GM04503 (cell line): ENCODE data around the gene LGSN.
"Not testable (repeated sequence)": the region's sequence is repeated elsewhere in the genome, so short reads cannot be mapped to it uniquely, and the experiment has no call there.

Source experiments
- DNase-seq: peaks from one replicate; pipeline ENCODE4 v3.0.0-alpha.2; 2012; ENCODE audit warnings: low read depth

The LGSN gene

DNA sequence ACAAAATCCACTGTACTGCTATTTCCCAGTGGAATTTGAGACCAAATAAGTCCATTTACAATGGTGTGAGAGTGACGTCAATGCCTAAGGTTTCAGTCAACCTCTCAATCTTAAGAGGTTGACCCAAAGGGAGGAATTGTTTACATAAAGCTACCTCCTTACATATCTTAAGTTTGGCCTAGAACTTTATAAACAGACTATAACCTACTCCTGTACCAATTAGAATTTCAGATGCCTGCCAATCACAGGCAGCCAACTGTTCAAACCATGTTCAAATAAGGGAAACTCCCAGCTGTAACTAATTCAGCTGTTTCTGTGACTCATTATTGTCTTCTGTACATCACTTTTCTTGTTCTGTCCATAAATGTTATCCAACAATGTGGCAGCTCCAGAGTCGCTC lies 14.5 kb downstream of the LGSN start:
- no peak for DNase-seq

DNA sequence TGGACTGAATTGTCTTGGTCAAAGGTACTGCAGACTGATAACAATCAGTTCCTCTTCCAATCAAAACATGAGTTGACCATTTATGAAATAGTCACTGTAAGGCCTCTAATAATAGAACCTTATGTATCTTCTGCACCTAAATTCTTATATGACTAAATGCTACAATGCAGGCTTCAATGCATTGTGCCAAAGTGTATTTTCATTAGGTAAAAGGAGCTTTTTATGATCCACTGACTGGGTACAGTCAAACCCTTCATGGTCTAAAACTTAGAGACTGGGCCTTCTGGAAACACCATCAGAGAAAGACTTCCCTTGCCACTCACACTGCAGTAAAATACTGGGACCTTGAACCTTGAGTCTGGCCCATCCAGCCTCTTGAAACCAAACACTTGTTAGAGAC lies 16.3 kb downstream of the LGSN start:
- no peak for DNase-seq

DNA sequence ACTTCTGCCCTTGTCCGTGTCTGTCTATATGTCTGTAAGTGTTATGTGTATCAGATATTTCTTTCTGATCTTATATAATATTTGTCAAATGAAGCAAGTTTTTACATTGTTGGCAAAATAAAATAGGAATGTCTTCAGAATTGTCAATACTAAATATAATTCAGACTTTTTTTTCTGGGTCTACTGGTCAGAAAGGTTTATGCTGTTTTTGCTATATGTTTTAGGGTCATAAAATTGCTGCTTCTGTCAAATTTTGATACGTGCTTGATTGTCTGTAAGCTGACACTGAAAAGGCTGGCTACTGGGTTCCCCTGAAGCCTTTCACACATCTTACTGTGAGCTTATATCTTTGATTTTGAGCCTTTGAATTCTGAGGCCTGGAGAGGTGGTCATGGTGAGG lies 20.1 kb downstream of the LGSN start:
- DNase-seq, result no peak

DNA sequence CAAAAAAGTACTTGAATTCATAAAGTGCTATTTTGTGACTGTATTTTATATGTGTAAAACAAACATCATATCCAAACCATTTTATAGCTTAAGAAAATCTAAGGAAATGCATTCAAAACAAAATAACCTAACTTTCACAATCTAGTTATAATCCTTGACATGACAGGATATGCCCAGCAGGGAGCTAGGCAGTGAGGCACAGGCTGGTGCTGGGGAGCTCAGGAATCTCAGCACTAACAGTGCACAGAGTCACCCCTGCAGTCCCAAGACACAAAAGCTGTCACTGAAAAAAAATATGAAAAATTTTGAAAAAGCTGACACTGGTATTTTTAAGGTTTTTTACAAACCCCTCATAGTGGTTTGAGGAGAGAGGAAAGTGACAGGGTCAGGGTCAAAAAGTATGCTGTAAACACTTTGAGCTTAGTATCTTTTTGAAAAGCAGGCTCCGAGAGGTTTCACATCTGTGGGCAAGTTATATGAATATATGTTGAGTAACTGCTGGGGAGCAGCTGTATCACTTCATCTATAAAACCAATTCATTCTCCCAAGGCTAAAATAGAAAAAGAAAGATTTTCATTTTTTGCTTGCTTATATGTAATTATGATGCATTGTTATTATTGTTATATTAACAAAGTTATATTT lies 24.1 kb downstream of the LGSN start:
- no peak for DNase-seq

- DNase-seq, result no peak
Measured at GRCh38 chr6:63290492-63291058, 29.2 kb downstream of the LGSN start.

GRCh38 chr6:63289269-63289872 lies 30.4 kb downstream of the LGSN start:
- no peak for DNase-seq

DNA sequence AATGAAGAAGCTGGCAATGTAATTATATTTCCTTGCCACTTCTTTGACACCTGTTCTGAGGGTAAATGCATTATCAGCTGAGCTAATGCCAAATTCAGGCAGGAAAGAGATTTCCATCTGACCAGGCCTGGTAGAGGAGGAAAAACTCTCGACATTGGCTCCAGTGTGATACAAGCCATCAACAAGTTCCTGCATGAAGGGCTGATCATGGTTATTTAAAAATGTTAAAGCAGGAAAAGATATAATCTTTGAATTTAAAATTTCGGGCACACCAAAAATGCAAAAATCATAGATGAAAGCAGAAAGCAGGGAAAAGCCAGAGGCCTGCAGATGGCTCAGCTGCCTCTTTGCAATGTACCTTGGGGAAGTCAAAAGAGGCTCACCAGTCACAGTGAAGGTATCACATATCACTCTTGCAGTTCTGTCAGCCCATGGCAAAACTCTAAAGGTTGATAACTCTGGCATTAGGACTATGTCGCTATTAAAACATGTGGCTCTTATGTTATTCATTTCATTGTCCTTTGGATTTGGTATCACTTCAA lies 39.1 kb downstream of the LGSN start:
- DNase-seq, result no peak

DNA sequence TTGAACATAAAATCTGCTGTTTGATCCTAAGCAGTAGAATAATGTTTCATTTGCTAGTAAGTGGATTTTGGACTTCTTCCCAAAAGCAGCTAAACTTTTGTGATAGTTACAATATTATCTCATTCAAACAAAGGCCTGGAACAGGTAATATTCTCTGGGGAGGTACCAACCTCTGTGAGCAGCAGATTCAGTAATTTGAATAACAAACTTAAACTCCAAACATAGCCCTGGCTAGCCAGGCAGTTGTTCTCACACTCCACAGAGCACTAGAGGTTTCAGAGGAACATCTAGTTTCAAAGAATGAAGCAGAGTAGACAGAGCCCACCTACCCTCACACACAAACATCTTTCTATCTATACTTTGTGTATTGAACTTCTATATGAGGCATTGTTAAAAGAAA lies 40.9 kb downstream of the LGSN start:
- no peak for DNase-seq

DNA sequence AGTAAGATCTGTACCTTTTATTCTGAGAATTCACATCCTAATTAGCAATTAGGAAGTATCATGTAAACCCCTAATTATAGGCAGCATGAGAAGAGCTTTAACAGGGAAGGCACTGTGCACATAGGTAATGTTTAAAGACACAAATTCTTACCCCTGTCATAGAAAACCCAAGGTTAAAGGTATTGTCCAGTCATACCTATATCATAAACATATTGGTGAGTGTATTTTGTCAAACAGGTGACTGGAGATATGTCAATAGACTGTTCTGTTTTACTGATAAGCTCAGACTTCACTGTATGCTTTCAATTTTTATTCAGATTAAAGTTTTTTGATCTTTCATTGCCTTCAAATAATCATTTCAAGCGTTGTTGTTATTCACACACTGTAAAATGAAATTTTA lies 43.8 kb downstream of the LGSN start:
- no peak for DNase-seq

DNA sequence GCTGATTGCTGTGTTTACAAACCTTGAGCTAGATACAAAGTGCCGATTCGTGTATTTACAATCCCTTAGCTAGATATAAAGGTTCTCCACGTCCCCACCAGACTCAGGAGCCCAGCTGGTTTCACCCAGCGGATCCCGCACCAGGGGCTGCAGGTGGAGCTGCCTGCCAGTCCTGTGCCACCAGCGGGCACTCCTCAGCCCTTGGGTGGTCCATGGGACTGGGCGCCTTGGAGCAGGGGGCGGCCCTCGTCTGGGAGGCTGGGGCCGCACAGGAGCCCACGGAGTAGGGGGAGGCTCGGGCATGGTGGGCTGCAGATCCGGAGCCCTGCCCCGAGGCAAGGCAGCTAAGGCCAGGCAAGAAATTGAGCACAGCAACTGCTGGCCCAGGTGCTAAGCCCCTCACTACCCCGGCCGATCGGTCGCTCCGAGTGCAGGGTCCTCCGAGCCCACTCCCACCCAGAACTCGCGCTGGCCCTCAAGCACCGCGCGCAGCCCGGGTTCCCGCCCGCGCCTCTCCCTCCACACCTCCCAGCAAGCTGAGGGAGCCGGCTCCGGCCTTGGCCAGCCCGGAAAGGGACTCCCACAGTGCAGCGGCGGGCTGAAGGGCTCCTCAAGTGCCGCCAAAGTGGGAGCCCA lies 44.9 kb downstream of the LGSN start:
- DNase-seq, result not testable (repeated sequence)

DNA sequence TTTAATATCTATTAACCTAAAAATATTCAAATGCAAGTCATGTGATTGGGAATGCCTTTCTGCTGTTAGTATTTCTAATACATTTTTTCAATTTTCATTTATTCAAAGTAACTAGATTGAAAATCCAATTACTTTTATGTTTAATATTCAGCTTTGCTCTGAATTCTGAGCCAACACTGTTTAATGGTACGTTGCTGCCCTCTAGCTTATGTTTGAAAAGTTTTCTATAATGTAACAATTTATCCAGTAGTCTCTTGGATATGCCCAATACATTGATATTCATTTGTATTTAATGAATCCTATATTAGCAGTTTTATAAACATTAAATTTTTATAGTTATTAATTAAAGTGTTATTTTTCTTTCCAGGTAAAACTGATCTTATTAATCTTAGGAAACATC lies 47.4 kb downstream of the LGSN start:
- no peak for DNase-seq

DNA sequence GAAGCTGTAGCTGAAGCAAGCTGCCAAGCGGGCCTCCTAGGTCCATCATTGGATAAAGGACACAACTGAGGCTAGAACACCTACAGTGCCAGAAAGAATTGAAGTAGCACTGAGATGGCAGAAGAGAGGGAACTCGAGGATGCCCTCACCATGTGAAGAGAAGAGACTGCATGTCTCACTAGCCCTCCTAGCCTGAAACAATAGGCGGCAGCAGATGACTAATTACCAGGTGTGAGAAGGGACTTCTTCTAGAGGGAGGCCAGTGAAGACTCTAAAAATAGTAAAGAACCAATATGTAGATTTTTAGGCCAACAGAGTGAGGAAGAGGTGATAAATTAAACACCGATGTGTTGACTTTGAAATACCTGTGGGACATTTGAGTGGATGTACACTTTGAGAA lies 50.3 kb downstream of the LGSN start:
- no peak for DNase-seq

- no peak for DNase-seq
Measured at GRCh38 chr6:63268574-63268973, 51.2 kb downstream of the LGSN start.

- no peak for DNase-seq
Measured at GRCh38 chr6:63267828-63268227, 52.0 kb downstream of the LGSN start.

- DNase-seq, result no peak
Measured at GRCh38 chr6:63267046-63267445, 52.7 kb downstream of the LGSN start.

DNA sequence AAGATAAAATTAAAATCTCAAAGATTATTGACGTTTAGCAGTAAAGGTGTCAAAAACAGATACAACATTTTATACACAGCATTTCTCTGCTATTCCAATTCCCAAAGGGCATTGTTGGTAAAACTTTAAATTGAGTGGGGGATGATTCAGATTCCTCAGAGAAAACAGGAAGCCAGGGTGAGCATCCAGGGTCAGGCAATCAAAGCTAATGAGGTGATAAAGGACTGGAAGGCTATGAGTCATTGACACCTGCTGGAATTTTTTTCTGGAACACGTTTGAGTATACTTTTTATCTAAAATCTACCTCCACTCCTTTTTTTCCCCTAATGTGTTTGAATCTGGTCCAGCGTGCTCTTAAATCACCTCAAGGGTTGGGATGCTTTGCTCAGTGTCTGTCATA lies 56.3 kb downstream of the LGSN start:
- DNase-seq, result no peak

DNA sequence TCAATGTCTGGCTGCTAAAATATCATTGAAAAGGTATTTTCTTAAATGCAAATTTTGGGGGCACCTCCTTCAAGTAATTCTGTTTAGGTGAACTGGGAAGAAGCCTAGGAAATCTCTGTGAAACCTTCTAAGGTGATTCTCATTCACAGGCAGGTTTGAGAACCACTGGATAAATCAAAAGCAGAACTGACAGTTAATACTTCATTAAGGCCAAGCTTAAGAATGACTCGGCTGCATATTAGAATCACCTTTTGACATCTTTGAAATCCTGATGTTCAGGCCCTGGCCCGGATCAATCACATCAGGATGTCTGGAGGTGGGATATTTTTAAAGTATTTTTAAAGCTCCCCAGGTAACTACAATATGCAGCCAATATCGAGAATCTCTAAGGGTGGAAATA lies 58.0 kb downstream of the LGSN start:
- no peak for DNase-seq

GRCh38 chr6:63259153-63259552 lies 60.6 kb downstream of the LGSN start:
- no peak for DNase-seq

- no peak for DNase-seq
Measured at GRCh38 chr6:63249875-63250482, 69.8 kb downstream of the LGSN start.

DNA sequence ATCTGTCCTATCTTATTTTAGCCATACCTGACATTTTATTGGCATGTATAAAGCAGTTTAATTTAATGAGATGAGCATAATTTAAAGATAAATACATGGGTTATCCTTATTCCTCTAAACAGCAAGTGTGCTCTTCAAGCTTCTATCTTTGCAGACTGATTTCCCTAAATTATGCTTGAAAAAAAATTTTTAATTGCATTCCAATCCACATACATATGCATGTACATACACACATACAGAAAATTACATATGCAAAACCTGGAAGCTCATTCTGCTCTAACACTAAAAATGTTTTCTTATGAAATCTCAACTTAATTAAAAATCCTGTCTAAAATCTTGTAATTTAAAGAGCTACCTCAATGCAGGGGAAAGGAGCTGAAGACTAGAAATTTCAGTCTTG lies 73.2 kb downstream of the LGSN start:
- no peak for DNase-seq

DNA sequence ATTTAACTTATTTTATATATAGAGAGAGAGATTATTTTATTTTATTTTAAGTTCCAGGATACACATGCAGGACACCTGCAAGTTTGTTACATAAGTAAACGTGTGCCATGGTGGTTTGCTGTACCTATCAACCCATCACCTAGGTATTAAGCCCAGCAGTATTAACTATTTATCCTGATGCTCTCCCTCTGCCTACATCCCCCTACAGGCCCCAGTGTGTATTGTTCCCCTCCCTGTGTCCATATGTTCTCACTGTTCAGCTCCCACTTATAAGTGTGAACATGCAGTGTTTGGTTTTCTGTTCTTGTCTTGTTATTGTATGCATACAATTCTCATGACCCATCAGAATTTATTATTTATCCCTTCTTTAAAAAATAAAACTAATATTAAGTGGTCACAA lies 73.9 kb downstream of the LGSN start:
- no peak for DNase-seq

GRCh38 chr6:63245420-63245819 lies 74.4 kb downstream of the LGSN start:
- DNase-seq, result no peak

DNA sequence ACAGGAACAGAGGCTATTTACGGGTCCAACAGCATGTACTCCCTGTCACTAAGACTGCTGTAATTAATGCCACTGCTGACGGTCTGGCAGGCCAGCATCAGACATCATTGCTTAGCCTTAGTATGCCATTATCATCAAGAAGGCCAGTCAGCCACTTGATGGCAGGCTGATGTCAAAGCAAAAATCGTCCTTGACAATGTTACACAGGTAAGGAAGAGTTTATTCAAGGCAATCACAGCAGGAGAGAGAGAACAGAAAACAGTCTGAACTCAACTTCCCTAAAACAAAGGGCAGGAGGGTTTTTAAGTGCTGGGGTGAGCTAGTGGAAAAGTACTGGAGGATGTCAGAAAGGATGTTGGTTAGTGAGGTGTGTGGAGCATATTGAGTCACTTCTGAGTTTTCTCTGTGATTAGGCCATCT lies 83.4 kb downstream of the LGSN start:
- no peak for DNase-seq
